Caco-2 (cell line): ENCODE measurements around the gene SLC52A1. TPM values are rescaled to one million over a fixed set of nuclear protein-coding genes. Genes with fewer than 3 reads are reported as not detected.
A peak's percentile ranks its signal among the peaks of the same experiment; 100 is the strongest.

Experiments
- BruUV-seq: library from RNA; stranded (reverse); fragments of 400-500 nt; replicated peaks from 2 replicates; lab custom pipeline; 2021; lab: Mats Ljungman, UMichigan
- CTCF ChIA-PET: fragments of 300-600 bp; sonication (Branson Sonifier 250); formaldehyde crosslinking; loops from one replicate; lab custom pipeline; 2022; ENCODE audit warnings: antibody characterized with exemption; lab: Charles Lee
- POLR2A ChIA-PET: fragments of 300-600 bp; sonication (Branson Sonifier 250); formaldehyde crosslinking; loops from one replicate; lab custom pipeline; 2022; ENCODE audit warnings: antibody characterized with exemption; lab: Charles Lee
- DNase-seq, 2 experiments: peaks; one replicate each; pipeline versions ENCODE4 v3.0.0 to v3.0.0-alpha.2; 2020 to 2022
- H3K27me3 ChIP-seq: replicated peaks from 2 replicates; pipeline ENCODE4 v1.6.0; 2011; ENCODE audit warnings: low read length; ENCODE audit not compliant: control insufficient read depth, insufficient read depth
- H3K36me3 ChIP-seq: 2 replicates; pipeline ENCODE4 v1.5.1; 2011; ENCODE audit warnings: low read length; ENCODE audit not compliant: control insufficient read depth, insufficient read depth
- H3K4me1 ChIP-seq: fragments of 250-450 bp; sonication (Bioruptor Pico); 2 replicates; pipeline ENCODE4 v1.5.1; 2020; ENCODE audit warnings: mild to moderate bottlenecking
- H3K4me3 ChIP-seq: 2 replicates; pipeline ENCODE4 v1.5.1; 2011; ENCODE audit warnings: low read depth, mild to moderate bottlenecking, control low read depth, low read length
- H3K9me3 ChIP-seq: fragments of 250-450 bp; sonication (Bioruptor Pico); 2 replicates; pipeline ENCODE4 v1.5.1; 2020; ENCODE audit warnings: mild to moderate bottlenecking, moderate library complexity
- H3K27ac Mint-ChIP-seq: one replicate; pipeline ENCODE4 v1.8.0; 2022; ENCODE audit warnings: mixed read lengths; ENCODE audit not compliant: unreplicated experiment
- H3K27me3 Mint-ChIP-seq: one replicate; pipeline ENCODE4 v1.8.0; 2022; ENCODE audit warnings: mixed read lengths; ENCODE audit not compliant: insufficient read depth, unreplicated experiment
- H3K36me3 Mint-ChIP-seq: one replicate; pipeline ENCODE4 v1.8.0; 2022; ENCODE audit warnings: mild to moderate bottlenecking, mixed read lengths; ENCODE audit not compliant: insufficient read depth, unreplicated experiment
- H3K4me1 Mint-ChIP-seq: one replicate; pipeline ENCODE4 v1.8.0; 2022; ENCODE audit warnings: low read depth, mixed read lengths; ENCODE audit not compliant: unreplicated experiment
- H3K4me3 Mint-ChIP-seq: one replicate; pipeline ENCODE4 v1.8.0; 2022; ENCODE audit warnings: mild to moderate bottlenecking, moderate library complexity, mixed read lengths; ENCODE audit not compliant: unreplicated experiment
- H3K9me3 Mint-ChIP-seq: one replicate; pipeline ENCODE4 v1.8.0; 2022; ENCODE audit warnings: mixed read lengths; ENCODE audit not compliant: unreplicated experiment
- intact Hi-C: fragments of 100-400 bp; cut with micrococcal nuclease; formaldehyde crosslinking; loops from one replicate; pipeline ENCODE4 v1.10.0; 2022; ENCODE audit not compliant: unreplicated experiment
- total RNA-seq: library from RNA; stranded (reverse); gene quantifications from 2 replicates; pipeline ENCODE4 v1.2.3, GENCODE V29; 2022
- TF ChIP-seq, protein P1 (sequence below), 2 experiments: fragments of 200-600 bp in 1 of 2; IDR thresholded peaks; 1 replicate in 1 of 2; 2 replicates in 1 of 2; pipeline versions ENCODE4 v1.5.1 to v1.8.0; 2011 to 2022; ENCODE audit warnings: antibody characterized with exemption in 1 of 2, control low read depth in 1 of 2, inconsistent platforms in 1 of 2, low read depth in 1 of 2, low read length in 1 of 2, mild to moderate bottlenecking in 1 of 2, moderate library complexity in 1 of 2; ENCODE audit not compliant: insufficient read depth in 1 of 2, severe bottlenecking in 1 of 2, unreplicated experiment in 1 of 2

Gene SLC52A1
- total RNA-seq, 1 experiment from 2014 or later, result not detected

DNA sequence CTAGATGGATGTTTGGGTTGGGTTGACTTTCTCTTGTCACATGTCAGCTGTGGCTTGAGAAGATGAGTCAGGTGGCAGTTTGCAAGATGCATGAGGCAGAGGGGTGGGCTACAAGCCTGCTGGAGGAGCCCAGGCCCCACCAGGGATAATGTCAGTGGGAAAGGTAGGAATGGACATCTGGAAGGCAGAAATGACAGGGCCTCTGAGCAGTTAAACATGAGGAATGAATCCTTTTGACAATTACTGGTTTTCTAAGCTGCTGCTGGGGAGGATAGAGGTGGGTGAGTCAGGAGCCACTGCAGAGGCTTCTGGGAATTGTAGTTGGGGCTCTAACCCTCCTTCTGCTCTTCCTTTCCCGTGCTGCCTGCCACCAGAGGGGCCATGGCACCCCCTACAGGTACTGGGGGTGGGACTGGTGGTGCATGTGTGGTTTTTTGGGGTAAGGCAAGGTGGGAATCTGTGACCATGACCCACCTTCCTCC, 15.7 kb downstream of the SLC52A1 start:
- DNase-seq, result peak in 1 of 2 experiments; percentile 30
- intact Hi-C loops, result no loop called here
- H3K36me3 ChIP-seq, result no peaks in the 10 kb centered on the region
- H3K9me3 Mint-ChIP-seq, result no peaks in the 10 kb centered on the region
- no peak overlapping the region for H3K4me3 ChIP-seq
- no peaks in the 10 kb centered on the region for H3K27me3 Mint-ChIP-seq
- CTCF ChIA-PET, result no interaction called here
- H3K4me3 Mint-ChIP-seq, result no peak overlapping the region
- TF ChIP-seq, protein P1, sequence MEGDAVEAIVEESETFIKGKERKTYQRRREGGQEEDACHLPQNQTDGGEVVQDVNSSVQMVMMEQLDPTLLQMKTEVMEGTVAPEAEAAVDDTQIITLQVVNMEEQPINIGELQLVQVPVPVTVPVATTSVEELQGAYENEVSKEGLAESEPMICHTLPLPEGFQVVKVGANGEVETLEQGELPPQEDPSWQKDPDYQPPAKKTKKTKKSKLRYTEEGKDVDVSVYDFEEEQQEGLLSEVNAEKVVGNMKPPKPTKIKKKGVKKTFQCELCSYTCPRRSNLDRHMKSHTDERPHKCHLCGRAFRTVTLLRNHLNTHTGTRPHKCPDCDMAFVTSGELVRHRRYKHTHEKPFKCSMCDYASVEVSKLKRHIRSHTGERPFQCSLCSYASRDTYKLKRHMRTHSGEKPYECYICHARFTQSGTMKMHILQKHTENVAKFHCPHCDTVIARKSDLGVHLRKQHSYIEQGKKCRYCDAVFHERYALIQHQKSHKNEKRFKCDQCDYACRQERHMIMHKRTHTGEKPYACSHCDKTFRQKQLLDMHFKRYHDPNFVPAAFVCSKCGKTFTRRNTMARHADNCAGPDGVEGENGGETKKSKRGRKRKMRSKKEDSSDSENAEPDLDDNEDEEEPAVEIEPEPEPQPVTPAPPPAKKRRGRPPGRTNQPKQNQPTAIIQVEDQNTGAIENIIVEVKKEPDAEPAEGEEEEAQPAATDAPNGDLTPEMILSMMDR (IDR thresholded peaks at IDR 0.05; ENCODE audit: insufficient read depth in 1 of 2, low read depth in 1 of 2, low read length in 1 of 2, severe bottlenecking in 1 of 2, unreplicated experiment in 1 of 2), result peak in 1 of 2 experiments; percentile 4
- POLR2A ChIA-PET, result no interaction called here
- H3K27ac Mint-ChIP-seq, result no peak overlapping the region
- no peaks in the 10 kb centered on the region for H3K4me1 ChIP-seq
- peaks cover 43% of the 10 kb centered on the region for H3K36me3 Mint-ChIP-seq
- BruUV-seq, result no TSS peak
- no peaks in the 10 kb centered on the region for H3K9me3 ChIP-seq
- H3K4me1 Mint-ChIP-seq, result peaks cover 7% of the 10 kb centered on the region
- H3K27me3 ChIP-seq, result no peaks in the 10 kb centered on the region

DNA sequence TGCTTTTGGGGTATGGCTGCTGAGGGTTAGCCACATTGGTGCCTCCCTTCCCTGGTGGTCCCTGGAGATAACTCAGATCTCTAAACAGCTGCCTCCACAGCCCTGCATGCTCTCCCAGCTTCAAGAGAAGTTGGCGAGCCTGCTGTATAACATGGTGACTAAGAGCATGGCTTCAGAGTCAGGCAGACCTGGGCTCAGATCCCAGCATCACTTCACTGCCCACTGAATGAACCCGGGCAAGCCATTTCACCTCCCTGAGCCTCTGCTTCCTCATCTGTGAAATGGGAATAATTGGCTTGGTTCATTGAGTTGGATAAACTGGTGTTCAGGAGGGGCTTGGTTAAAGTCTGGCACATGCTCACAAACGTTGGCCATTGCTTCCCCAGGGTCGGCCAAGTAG, 20.9 kb downstream of the SLC52A1 start:
- Histone ChIP-seq H3K9me3 (no peaks in the 10 kb centered on the region), H3K4me3 (no peak overlapping the region), H3K4me1 (no peaks in the 10 kb centered on the region), H3K27me3 (no peaks in the 10 kb centered on the region), H3K36me3 (no peaks in the 10 kb centered on the region; the same call in 1 of the 2 replicates)
- Mint-ChIP-seq H3K27ac (no peak overlapping the region), H3K4me1 (no peaks in the 10 kb centered on the region), H3K4me3 (no peak overlapping the region), H3K9me3 (no peaks in the 10 kb centered on the region), H3K36me3 (peaks cover 23% of the 10 kb centered on the region), H3K27me3 (no peaks in the 10 kb centered on the region)
- ChIA-PET POLR2A (interaction anchor here (0.6 kb wide), 1 partner anchor 915 kb away, joined by 3 read pairs; no protein-coding TSS in a partner anchor), CTCF (no interaction called here)
- TF ChIP-seq, protein P1 (IDR thresholded peaks at IDR 0.05; ENCODE audit: insufficient read depth in 1 of 2, low read depth in 1 of 2, low read length in 1 of 2, severe bottlenecking in 1 of 2, unreplicated experiment in 1 of 2), result no peak
- intact Hi-C loops, result no loop called here
- BruUV-seq, result no TSS peak
- DNase-seq, result no peak

DNA sequence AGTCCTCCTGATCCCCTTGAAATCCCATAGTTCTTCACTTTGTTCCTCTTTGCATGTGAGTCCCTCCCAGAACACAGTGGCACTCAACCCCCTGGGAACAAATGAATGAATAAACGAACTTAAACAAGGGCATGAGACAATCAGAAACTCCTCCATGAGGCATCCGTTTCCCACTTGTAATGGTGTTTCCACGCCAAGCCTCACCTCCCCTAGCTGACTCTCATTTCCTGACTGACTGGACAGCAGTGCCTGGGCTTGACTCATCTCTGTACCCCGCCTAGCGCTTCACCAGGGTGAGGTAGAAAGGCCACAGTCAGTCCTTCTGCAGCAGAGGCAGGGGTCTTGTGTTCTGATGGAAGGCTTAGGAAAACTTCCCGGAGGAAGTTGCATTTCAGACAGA, 23.3 kb downstream of the SLC52A1 start:
- no peaks in the 10 kb centered on the region for H3K9me3 ChIP-seq
- Mint-ChIP-seq H3K9me3 (no peaks in the 10 kb centered on the region), H3K27ac (no peak overlapping the region), H3K36me3 (peaks cover 35% of the 10 kb centered on the region), H3K4me3 (no peak overlapping the region), H3K4me1 (no peaks in the 10 kb centered on the region), H3K27me3 (no peaks in the 10 kb centered on the region)
- no peaks in the 10 kb centered on the region for H3K27me3 ChIP-seq
- no peaks in the 10 kb centered on the region; the same call in 1 of the 2 replicates for H3K36me3 ChIP-seq
- intact Hi-C loops, result no loop called here
- H3K4me1 ChIP-seq, result no peaks in the 10 kb centered on the region
- H3K4me3 ChIP-seq, result no peak overlapping the region
- CTCF ChIA-PET, result no interaction called here
- TF ChIP-seq, protein P1 (IDR thresholded peaks at IDR 0.05; ENCODE audit: insufficient read depth in 1 of 2, low read depth in 1 of 2, low read length in 1 of 2, severe bottlenecking in 1 of 2, unreplicated experiment in 1 of 2), result no peak
- BruUV-seq, result no TSS peak
- POLR2A ChIA-PET, result no interaction called here
- no peak for DNase-seq
